IMR-90 (cell line): ENCODE measurements around the gene IGLON5.

Experiments
- CEBPB ChIP-seq: IDR thresholded peaks from 2 replicates; pipeline ENCODE4 v1.6.1; 2012; ENCODE audit warnings: low read depth, low read length, improper control_type of control experiment
- CHD1 ChIP-seq: IDR thresholded peaks from 2 replicates; pipeline ENCODE4 v1.6.1; 2012; ENCODE audit warnings: low read depth, low read length, improper control_type of control experiment
- FOS ChIP-seq: fragments of 150-350 bp; IDR thresholded peaks from 2 replicates; pipeline ENCODE4 v1.6.1; 2016; ENCODE audit warnings: low read depth, low read length
- MXI1 ChIP-seq: IDR thresholded peaks from 2 replicates; pipeline ENCODE4 v1.6.1; 2012; ENCODE audit warnings: low read depth, mild to moderate bottlenecking, low read length, moderate library complexity, borderline replicate concordance
- NFE2L2 ChIP-seq: fragments of 150-350 bp; IDR thresholded peaks from 2 replicates; pipeline ENCODE4 v1.6.1; 2016; ENCODE audit warnings: low read depth, mild to moderate bottlenecking, low read length
- POLR2A ChIP-seq: IDR thresholded peaks from 2 replicates; pipeline ENCODE4 v1.6.1; 2012; ENCODE audit warnings: mild to moderate bottlenecking, low read depth, low read length
- RAD21 ChIP-seq: IDR thresholded peaks from 2 replicates; pipeline ENCODE4 v1.6.1; 2012; ENCODE audit warnings: low read length, improper control_type of control experiment
- RFX5 ChIP-seq: IDR thresholded peaks from 2 replicates; pipeline ENCODE4 v1.8.0; 2012; ENCODE audit warnings: low read depth, mild to moderate bottlenecking, low read length, moderate library complexity
- TF ChIP-seq, protein P1 (sequence below): conservative IDR thresholded peaks from 2 replicates; pipeline ENCODE4 v1.5.1; 2012; ENCODE audit warnings: mild to moderate bottlenecking, low read depth, low read length, improper control_type of control experiment
- TF ChIP-seq, protein P2 (sequence below): fragments of 150-350 bp; IDR thresholded peaks from 2 replicates; pipeline ENCODE4 v1.6.1; 2017; ENCODE audit warnings: mild to moderate bottlenecking, antibody characterized with exemption, low read length, low read depth

DNA sequence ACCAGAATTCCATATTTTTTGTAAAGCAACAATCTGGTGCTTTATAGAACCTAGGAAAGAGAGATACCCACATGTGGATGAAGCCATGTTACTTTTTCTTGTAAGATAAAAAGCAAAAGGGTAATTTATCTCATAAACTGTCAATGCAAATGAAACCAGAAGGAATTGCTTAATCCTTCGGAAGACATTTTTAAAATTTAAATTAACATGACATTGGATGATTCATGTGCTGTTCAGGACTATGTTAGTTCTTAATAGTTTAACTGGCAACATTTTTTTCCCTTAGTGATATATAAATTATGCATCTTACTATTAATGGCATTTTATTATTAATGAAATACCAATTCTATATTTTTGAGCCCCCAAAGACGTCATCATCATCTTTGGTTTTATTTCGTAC, 25.8 kb upstream of the IGLON5 start:
- TF ChIP-seq, protein P1, sequence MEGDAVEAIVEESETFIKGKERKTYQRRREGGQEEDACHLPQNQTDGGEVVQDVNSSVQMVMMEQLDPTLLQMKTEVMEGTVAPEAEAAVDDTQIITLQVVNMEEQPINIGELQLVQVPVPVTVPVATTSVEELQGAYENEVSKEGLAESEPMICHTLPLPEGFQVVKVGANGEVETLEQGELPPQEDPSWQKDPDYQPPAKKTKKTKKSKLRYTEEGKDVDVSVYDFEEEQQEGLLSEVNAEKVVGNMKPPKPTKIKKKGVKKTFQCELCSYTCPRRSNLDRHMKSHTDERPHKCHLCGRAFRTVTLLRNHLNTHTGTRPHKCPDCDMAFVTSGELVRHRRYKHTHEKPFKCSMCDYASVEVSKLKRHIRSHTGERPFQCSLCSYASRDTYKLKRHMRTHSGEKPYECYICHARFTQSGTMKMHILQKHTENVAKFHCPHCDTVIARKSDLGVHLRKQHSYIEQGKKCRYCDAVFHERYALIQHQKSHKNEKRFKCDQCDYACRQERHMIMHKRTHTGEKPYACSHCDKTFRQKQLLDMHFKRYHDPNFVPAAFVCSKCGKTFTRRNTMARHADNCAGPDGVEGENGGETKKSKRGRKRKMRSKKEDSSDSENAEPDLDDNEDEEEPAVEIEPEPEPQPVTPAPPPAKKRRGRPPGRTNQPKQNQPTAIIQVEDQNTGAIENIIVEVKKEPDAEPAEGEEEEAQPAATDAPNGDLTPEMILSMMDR, result no peak
- TF ChIP-seq POLR2A (no peak), MXI1 (no peak), RFX5 (no peak), NFE2L2 (no peak), RAD21 (no peak), FOS (no peak), CEBPB (no peak), CHD1 (no peak)
- TF ChIP-seq, protein P2, sequence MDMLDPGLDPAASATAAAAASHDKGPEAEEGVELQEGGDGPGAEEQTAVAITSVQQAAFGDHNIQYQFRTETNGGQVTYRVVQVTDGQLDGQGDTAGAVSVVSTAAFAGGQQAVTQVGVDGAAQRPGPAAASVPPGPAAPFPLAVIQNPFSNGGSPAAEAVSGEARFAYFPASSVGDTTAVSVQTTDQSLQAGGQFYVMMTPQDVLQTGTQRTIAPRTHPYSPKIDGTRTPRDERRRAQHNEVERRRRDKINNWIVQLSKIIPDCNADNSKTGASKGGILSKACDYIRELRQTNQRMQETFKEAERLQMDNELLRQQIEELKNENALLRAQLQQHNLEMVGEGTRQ, result no peak
